Activated T-helper 17 cell treated with anti-CD3 and anti-CD28 coated beads, Interleukin-2, amount 50 U/mL, for 72 hours (primary cell): ENCODE data around the gene TMEM130. TPM values are rescaled to one million over a fixed set of nuclear protein-coding genes. Genes with fewer than 3 reads are reported as not detected.
"Not testable (repeated sequence)": the region's sequence is repeated elsewhere in the genome, so short reads cannot be mapped to it uniquely, and the experiment has no call there.

ENCODE experiments used
- ATAC-seq: fragments of 150-1000 bp; cut with Tn5 transposase; replicated peaks from 2 replicates; pipeline ENCODE4 v1.10.0; 2021; ENCODE audit warnings: mild to moderate bottlenecking, moderate library complexity
- H3K27ac Mint-ChIP-seq: one replicate; pipeline ENCODE4 v1.8.0; 2022; ENCODE audit warnings: mixed read lengths
- H3K27me3 Mint-ChIP-seq: one replicate; pipeline ENCODE4 v1.8.0; 2022; ENCODE audit warnings: mixed read lengths
- H3K36me3 Mint-ChIP-seq: one replicate; pipeline ENCODE4 v1.8.0; 2022; ENCODE audit warnings: low read depth, mild to moderate bottlenecking, mixed read lengths
- H3K4me1 Mint-ChIP-seq: one replicate; pipeline ENCODE4 v1.8.0; 2022; ENCODE audit warnings: mixed read lengths
- H3K4me3 Mint-ChIP-seq: one replicate; pipeline ENCODE4 v1.8.0; 2022; ENCODE audit warnings: mild to moderate bottlenecking, mixed read lengths
- H3K9me3 Mint-ChIP-seq: one replicate; pipeline ENCODE4 v1.8.0; 2022; ENCODE audit warnings: mixed read lengths
- total RNA-seq, 2 donors: library from RNA; stranded (reverse); gene quantifications; one replicate each; pipeline ENCODE4 v1.2.3, GENCODE V29; 2022

Gene TMEM130
- total RNA-seq, 2 donors from 2014 or later: not detected

GRCh38 chr7:98884416-98884815 is 14.6 kb upstream of the TMEM130 start:
- no peak overlapping the region for H3K27ac Mint-ChIP-seq
- ATAC-seq: no peak

GRCh38 chr7:98881561-98882315 is 11.9 kb upstream of the TMEM130 start:
- Mint-ChIP-seq H3K27ac (peak overlapping the region; percentile 90), H3K27me3 (no peaks in the 10 kb centered on the region), H3K36me3 (peaks cover 65% of the 10 kb centered on the region), H3K4me3 (peak overlapping the region; percentile 89), H3K9me3 (no peaks in the 10 kb centered on the region), H3K4me1 (peaks cover 11% of the 10 kb centered on the region)
- ATAC-seq: peak; percentile 47

More at GRCh38 chr7:98884416-98884815, 14.6 kb upstream of the TMEM130 start:
- Mint-ChIP-seq H3K9me3 (no peaks in the 10 kb centered on the region), H3K4me1 (peaks cover 15% of the 10 kb centered on the region), H3K36me3 (peaks cover 86% of the 10 kb centered on the region), H3K27me3 (no peaks in the 10 kb centered on the region), H3K4me3 (no peak overlapping the region)

GRCh38 chr7:98880485-98880884 is 10.7 kb upstream of the TMEM130 start:
- H3K4me1 Mint-ChIP-seq: peaks cover 11% of the 10 kb centered on the region
- no peaks in the 10 kb centered on the region for H3K27me3 Mint-ChIP-seq
- peak overlapping the region; percentile 94 for H3K27ac Mint-ChIP-seq
- H3K9me3 Mint-ChIP-seq: no peaks in the 10 kb centered on the region
- no peak for ATAC-seq
- H3K4me3 Mint-ChIP-seq: peak overlapping the region; percentile 89
- H3K36me3 Mint-ChIP-seq: peaks cover 55% of the 10 kb centered on the region

DNA sequence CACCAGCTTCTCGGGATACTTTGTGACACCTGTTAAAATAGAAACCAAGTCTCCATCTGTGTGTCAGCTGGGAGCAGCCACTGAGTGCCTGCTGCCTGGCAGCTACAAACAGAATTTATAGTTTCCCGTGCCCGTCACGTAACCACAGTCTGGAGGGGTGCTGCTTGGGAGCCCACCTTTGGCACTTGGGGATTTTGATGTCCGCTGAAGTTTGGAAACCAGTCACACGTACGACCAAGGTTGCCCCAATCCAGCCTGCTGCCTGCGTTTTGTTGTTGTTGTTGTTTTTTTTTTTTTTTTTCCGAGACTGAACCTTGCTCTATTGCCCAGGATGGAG is 10.1 kb upstream of the TMEM130 start:
- Mint-ChIP-seq H3K27me3 (no peaks in the 10 kb centered on the region), H3K9me3 (no peaks in the 10 kb centered on the region), H3K27ac (peak overlapping the region; percentile 94), H3K36me3 (peaks cover 55% of the 10 kb centered on the region), H3K4me3 (peak overlapping the region; percentile 89), H3K4me1 (peaks cover 11% of the 10 kb centered on the region)
- no peak for ATAC-seq

GRCh38 chr7:98879198-98879978 is 9.6 kb upstream of the TMEM130 start:
- Mint-ChIP-seq H3K9me3 (no peaks in the 10 kb centered on the region), H3K27me3 (no peaks in the 10 kb centered on the region), H3K4me3 (peak overlapping the region; percentile 89), H3K4me1 (peaks cover 11% of the 10 kb centered on the region), H3K36me3 (peaks cover 51% of the 10 kb centered on the region), H3K27ac (peak overlapping the region; percentile 94)
- peak; percentile 65 for ATAC-seq

DNA sequence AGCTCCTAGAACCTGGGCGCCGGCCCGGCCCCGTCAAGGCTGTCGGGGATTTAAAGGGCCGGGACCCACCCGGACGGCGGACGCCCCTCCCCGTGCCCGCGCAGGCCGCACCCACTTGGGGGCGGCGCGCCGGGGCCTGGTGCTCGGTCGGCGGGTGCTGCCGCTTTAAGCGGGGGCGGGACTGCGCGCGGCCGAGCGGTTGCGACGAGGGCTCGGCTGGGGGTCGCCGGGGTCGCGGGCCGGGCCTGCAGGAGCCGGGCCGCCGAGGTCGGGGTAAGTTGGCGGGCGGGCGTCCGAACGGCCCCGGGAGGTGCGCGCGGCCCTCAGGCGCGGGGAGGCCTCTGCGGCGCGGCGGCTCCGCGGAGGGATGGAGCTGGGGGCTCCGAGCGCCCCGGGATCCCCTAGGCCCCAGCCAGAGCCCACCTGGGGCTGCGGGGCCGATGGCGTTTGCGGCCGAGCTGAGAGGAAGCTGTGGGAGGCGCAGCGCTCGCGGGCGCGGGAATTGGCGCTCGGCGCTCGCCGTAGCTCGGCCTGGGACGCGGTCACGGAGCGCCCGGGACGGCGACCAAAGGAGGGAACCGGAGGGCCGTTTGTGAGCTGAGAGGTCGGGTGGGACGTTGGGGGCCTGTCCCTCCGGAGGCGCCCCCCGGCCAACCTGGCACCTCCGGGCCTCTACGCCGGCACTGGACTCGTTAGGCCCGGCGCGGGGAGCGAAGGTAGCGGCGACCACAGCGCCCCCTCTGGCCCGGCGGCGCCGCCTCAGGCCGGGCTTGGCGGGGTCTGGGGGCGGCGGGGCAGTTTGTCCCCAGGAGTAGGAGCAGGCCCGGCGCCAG is 8.8 kb upstream of the TMEM130 start, which contains the start of gene TRRAP:
TRRAP (plus strand) TSS at position 168 of the 833 bp plus-strand sequence. CDS start 2,619 bp downstream, outside the sequence.
- peak within 1 kb of the TSS; percentile 89 for H3K4me3 Mint-ChIP-seq
- peak within 1 kb of the TSS; percentile 94 for H3K27ac Mint-ChIP-seq
- peaks cover 43% of the 10 kb centered on the region for H3K36me3 Mint-ChIP-seq
- peak; percentile 70 for ATAC-seq
- H3K9me3 Mint-ChIP-seq: no peaks in the 10 kb centered on the region
- no peaks in the 10 kb centered on the region for H3K27me3 Mint-ChIP-seq
- H3K4me1 Mint-ChIP-seq: peaks cover 7% of the 10 kb centered on the region

DNA sequence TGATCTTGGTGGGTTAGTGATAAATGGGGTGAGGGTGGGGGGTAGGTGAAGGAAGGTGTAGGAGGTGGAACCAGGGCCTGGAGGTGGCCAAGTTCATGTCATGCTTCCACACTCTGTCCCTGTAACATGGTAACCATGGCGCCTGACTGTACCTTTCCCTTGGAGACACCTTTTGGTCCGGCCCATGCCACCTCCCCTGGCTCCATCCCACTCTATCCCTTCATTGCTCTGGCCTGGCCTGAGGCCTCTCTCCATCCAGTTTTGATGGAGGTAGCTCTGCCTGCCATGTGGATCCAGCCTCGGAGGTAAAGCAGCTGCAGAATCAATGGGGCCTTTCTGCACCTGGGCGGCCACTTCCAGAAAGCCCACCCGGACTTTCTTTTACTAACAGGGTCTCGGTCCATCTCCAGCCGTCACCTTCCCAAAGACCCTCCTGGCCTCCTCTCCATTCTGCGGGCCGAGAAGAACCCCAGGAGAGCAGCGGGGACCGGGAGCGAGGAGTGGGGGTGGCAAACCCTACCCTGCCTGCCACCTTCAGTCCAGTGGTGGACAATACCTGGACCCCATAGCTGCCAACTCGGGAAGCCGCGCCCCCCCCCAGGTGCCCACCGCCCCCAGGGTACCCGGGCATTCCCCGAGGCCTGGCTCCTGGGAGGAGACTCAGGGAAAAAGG is 8.0 kb upstream of the TMEM130 start:
- Mint-ChIP-seq H3K27me3 (no peaks in the 10 kb centered on the region), H3K9me3 (no peaks in the 10 kb centered on the region), H3K4me1 (peaks cover 7% of the 10 kb centered on the region), H3K4me3 (peak overlapping the region; percentile 54), H3K36me3 (peaks cover 35% of the 10 kb centered on the region), H3K27ac (peak overlapping the region; percentile 51)
- ATAC-seq: no peak

DNA sequence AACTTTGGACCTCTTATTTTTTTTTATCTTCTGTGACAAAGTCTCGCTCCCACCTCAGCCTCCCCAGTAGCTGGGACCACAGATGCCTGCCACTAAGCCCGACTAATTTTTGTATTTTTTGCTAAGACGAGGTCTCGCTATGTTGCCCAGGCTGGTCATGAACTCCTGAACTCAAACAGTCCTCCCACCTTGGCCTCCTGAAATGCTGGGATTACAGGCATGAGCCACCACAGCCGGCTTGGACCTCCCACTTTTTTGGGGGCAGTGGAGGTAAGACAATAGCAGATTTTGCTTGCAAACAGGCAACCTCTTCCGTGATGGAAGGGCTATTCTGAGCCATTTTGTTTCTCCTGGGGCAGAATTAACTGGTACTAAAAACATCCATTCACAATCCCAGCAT is 7.3 kb upstream of the TMEM130 start:
- Mint-ChIP-seq H3K4me3 (peak overlapping the region; percentile 54), H3K27me3 (no peaks in the 10 kb centered on the region), H3K36me3 (peaks cover 28% of the 10 kb centered on the region), H3K9me3 (no peaks in the 10 kb centered on the region), H3K4me1 (peaks cover 7% of the 10 kb centered on the region), H3K27ac (peak overlapping the region; percentile 51)
- ATAC-seq: no peak

GRCh38 chr7:98875501-98875900 is 5.7 kb upstream of the TMEM130 start:
- H3K4me3 Mint-ChIP-seq: no peak overlapping the region
- H3K9me3 Mint-ChIP-seq: no peaks in the 10 kb centered on the region
- H3K4me1 Mint-ChIP-seq: no peaks in the 10 kb centered on the region
- H3K27ac Mint-ChIP-seq: no peak overlapping the region
- no peak for ATAC-seq
- no peaks in the 10 kb centered on the region for H3K27me3 Mint-ChIP-seq
- peaks cover 12% of the 10 kb centered on the region for H3K36me3 Mint-ChIP-seq

DNA sequence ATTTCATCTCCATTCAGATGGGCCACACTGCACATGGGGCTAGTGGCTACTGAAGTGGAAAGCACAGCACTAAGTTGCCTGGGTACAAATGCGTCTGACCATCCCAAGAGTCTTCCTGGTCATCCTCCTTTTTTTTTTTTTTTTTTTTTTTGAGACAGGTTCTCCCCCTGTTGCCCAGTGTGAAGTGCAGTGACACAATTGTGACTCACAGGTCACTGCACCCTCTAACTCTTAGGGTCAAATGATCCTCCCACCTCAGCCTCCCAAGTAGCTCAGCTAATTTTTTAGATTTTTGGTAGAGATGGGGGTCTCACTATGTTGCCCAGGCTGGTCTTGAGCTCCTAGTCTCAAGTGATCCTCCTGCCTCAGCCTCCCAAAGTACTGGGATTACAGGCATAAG is 5.1 kb upstream of the TMEM130 start:
- ATAC-seq: no peak
- Mint-ChIP-seq H3K4me1 (no peaks in the 10 kb centered on the region), H3K9me3 (no peaks in the 10 kb centered on the region), H3K27ac (no peak overlapping the region), H3K27me3 (no peaks in the 10 kb centered on the region), H3K4me3 (no peak overlapping the region), H3K36me3 (peaks cover 9% of the 10 kb centered on the region)

- H3K27ac Mint-ChIP-seq, H3K9me3 Mint-ChIP-seq, ATAC-seq, H3K27me3 Mint-ChIP-seq, H3K4me1 Mint-ChIP-seq, H3K36me3 Mint-ChIP-seq, H3K4me3 Mint-ChIP-seq: not testable (repeated sequence)
These were observed 3.8 kb upstream of the TMEM130 start for GRCh38 chr7:98873610-98874009.

- Mint-ChIP-seq H3K4me3 (no peak overlapping the region), H3K4me1 (no peaks in the 10 kb centered on the region), H3K27ac (no peak overlapping the region), H3K36me3 (no peaks in the 10 kb centered on the region), H3K27me3 (no peaks in the 10 kb centered on the region), H3K9me3 (no peaks in the 10 kb centered on the region)
- ATAC-seq: peak; percentile 30
These were observed 2.6 kb upstream of the TMEM130 start for GRCh38 chr7:98872328-98872924.

- no peaks in the 10 kb centered on the region for H3K4me1 Mint-ChIP-seq
- no peaks in the 10 kb centered on the region for H3K27me3 Mint-ChIP-seq
- peak overlapping the region; percentile 65 for H3K4me3 Mint-ChIP-seq
- no peaks in the 10 kb centered on the region for H3K9me3 Mint-ChIP-seq
- no peak overlapping the region for H3K27ac Mint-ChIP-seq
- H3K36me3 Mint-ChIP-seq: no peaks in the 10 kb centered on the region
- ATAC-seq: no peak
These were observed 1.1 kb upstream of the TMEM130 start for GRCh38 chr7:98870807-98871491.
